HG03457 (cell line): ENCODE results near the gene LDHD.

Experiments
- ATAC-seq: cut with Tn5 transposase; IDR thresholded peaks from one replicate; pipeline ENCODE4 v1.9.1; 2021; ENCODE audit warnings: moderate number of reproducible peaks; ENCODE audit not compliant: unreplicated experiment

LDHD gene

DNA sequence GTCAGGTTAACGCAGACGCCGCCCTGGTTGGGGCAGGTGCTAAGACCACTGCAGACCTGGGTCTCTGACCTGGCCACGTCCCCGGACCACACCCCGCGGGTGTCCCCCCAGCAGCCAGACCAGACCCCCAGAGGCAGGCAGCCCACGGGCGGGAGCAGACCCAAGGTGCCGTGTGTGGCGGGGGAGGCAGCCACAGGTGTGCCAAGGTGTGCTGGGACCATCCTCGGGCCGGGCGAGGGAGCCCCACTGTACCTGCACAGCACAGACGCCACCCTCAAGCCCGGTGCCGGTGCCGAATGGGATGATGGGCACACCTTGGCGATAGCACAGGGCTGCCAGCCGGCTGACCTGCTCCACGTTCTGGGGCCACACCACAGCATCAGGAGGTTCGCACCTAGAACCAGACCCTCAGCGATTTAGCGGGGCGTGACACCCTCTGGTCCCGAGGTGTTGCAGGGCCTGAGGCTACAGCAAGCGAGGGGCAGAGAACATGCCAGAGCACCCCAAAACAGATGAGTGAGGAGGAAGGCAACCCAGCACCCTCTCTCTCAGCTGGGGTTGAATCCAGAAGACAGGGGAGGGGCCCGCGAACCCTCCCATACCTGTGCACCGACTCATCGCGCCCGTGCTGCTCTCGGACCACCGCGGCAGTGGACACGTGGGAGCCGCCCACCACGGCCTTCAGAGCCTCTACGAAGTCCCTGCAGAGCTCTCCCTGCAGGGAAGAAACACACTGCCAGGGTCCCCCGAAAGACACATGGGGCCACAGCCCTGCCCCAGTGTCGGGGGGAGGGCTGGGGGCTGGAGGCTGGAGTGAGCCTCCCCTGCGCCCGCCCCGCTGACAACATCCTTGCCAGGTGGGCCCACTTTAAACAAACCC lies 1.4 kb downstream of the LDHD start:
- no peak for ATAC-seq

DNA sequence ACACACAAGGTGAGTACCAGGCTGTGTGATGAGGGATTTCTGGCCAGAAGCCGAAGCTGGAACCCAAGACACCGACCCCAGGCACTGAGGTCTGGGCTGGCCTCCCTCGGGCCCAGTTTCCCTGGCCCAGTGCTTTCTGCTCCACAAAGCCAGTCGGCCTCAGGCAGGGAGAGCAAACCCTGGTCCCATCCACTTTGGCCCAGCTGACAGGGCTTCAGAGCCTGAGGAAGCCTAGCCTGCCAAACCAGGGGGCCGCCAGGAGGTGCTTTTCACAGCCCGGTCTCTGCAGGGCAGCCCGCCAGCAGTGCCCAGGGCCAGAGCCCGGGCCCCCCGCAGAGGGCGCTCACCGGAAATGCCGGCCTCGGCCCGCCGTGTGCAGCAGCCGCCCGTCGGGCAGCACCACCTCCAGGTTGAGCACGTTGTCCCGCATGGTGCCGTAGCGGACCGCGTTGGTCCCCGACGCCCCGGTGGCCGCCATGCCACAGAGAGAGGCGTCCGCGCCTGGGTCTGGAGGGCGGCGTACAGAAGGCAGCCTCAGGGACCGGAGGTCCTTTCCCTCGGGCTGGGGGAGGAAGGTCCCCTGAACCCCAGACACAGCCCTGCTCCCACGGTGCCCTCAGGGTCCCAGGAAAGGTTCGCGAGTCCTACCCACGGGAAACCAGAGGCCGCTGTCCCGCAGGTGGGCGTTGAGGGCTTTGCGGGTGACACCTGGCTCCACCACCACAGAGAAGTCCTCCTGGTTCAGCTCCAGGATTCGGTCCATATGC lies 2.2 kb downstream of the LDHD start:
- ATAC-seq: no peak

GRCh38 chr16:75113541-75114121 lies 2.9 kb downstream of the LDHD start:
- ATAC-seq: no peak

- ATAC-seq: no peak
Measured at GRCh38 chr16:75112734-75113491, 3.7 kb downstream of the LDHD start.

DNA sequence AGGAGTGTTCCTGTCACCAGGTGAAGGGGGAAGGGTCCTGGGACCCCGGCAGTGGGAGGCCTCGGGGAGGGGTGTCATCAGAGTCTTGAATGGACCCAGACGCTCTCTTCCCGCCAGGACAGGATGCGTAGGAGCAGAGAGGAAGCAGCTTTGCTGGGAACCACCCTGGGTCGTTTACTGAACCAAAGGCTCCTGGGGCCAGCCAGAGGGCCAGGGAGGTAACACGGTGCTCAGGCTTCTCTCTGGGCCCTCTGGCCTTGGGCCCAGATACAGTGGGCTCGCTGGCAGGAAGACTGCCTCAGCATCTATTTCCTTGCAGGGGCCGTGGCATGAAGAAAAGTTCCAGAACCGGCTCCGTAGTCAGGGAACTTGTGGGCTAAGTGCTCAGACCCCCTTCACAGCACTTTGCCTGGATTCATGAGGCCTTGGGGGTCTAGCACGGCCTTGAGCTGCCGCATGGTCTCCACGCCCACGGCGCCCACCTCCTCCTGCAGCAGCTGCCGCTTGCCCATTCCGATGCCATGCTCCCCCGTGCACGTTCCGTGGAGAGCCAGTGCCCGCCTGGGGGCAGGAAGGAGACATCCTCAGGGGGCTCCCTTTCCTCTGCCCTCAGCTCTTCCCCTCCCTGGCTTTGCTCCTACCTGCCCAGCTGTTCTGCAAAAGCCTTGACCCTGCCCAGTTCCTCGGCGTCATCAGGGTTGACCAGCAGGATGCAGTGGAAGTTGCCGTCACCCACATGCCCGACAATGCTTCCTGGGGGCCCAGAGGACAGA lies 4.4 kb downstream of the LDHD start:
- ATAC-seq: no peak

GRCh38 chr16:75111514-75111940 lies 5.1 kb downstream of the LDHD start:
- no peak for ATAC-seq

- ATAC-seq: peak; percentile 54
Measured at GRCh38 chr16:75110637-75111513, 5.7 kb downstream of the LDHD start.

- no peak for ATAC-seq
Measured at GRCh38 chr16:75109732-75110243, 6.8 kb downstream of the LDHD start.

- ATAC-seq: no peak
Measured at GRCh38 chr16:75108792-75109731, 7.5 kb downstream of the LDHD start.

- ATAC-seq: no peak
Measured at GRCh38 chr16:75107505-75107904, 9.1 kb downstream of the LDHD start.

DNA sequence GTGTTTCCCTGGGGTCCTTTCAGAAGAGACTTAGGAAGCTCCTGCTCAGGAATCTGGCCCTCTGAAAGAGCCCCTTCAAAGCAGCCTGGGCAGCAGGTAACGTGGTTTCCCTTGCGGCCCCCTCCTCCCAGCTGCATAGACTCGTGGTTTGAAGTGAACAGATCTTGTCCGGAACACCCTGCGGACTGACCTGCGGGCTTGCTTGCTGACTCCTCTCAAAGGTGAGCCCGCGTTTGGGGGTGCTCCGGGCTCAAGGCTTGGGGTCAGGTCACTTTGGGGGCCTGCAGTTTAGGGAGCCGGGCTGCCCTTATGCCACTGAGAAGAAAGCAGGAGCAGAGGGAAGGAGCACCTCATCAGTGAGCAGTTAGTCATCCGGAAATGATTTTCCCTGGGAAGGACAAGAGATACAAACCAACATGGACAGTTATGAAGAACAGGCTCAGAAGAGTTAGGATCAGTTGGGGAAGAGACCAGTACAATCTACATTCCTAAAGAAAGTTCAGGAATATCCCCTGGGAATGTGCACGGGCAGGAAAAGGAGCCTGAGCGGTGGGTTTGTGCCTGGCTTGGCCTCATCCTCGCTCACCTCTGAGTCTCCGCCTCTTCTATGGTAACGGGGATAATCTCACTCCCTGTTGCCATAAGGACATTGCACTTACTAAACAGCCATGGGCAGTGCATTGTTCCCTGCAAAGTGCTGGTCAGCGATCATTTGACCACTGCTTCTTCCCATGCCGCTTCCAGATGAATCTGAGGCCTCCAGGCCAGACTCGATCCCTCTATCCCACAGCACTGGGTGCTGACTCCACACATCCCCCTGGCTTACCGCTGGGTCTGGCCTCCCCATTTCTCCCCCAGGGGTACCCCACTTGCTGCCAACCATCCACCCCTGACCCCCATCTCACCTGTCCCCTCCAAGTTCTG lies 10.0 kb downstream of the LDHD start:
- ATAC-seq: no peak

DNA sequence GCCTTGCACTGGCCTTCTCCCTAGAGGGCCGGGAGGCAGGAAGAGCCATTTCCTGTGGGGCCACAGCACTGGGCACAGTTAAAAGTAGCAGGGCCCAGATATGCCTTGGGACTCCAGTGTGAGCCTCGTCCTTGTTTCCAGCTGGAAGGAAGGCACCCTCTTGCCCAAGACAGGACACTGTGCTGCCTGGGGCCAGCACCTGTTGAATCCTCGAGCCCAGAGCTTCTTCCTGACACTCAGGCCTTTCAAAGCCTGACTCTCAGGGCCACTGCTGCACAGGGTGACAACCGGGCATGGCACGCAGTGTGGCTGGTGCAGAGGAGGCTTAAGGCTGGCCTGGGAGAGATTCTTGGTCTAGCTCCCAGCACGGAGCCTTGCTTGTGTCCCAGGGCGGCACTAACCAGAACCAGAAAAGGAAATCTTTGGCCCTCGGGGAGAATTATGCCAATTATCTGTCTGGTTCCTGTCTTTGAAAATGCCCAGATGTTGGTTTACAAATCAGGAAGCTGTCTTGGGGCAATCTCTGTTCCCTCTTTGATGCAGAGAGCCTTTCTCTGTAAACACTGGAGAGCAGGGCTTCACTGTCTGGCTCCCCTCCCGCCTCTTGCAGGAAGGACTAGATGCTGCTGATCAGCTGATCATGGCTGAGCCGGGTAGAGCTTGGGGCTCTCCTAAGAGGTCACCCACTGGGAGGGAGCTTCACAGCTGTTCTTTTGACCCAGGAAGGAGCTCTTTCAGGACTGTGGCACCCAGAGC lies 11.1 kb downstream of the LDHD start:
- ATAC-seq: no peak

DNA sequence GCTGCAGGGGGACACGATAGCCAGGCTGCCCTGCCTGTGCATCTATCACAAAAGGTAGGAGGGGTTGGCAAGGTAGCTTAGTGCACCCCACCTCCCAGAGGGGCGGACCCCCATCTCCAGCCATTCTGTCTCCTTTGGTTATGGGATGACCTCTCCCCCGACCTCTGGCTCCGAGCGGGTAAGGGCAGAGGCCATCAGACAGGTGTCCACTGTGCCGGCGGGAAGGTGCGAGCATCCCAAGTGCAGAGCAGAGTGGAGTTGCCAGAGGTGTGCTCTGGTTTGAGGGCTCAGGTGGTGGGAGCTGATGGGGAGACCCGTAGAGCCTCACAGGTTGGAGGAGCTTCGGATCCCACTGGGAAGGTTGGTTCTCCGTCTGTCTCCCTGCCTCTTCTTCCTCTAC lies 11.7 kb downstream of the LDHD start:
- no peak for ATAC-seq

DNA sequence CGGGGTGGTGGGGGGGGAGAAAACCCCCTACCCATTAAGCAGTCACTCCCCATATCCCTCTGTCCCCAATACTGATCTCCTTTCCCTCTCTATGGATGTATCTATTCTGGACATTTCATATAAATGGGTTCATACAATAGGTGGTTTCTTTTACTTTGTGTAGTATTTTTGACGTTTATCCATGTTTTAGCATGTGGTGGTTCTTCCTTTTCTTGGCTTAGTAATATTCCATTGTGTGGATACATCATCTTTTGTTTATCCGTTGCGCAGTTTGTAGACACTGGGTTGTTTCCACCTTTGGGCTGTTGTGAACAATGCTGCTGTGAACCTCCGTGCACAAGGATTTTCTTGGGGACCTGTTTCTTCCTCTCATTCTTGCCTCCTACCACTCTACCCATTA lies 12.6 kb downstream of the LDHD start:
- ATAC-seq: no peak

DNA sequence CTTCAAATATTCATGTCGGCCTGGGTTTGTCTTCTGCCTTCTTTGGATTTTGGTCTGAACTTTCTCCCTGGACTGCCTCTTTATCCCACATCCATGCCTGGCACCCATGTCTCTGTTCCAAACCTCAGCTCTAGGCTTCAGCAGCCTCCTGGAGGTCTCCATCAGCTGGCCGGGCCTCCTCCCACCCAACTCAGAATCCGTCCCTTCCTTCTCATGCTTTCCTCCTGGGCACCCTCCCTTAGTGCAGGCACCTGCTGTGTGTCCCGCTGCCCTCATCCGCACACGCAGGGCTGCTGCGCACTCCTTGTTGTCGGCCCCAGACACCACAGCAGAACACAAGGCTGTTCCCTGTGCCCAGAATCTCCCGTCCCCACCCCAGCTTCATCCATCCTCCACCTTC lies 14.0 kb downstream of the LDHD start:
- ATAC-seq: no peak

GRCh38 chr16:75101635-75102034 lies 14.9 kb downstream of the LDHD start:
- ATAC-seq: no peak
